Esophagus squamous epithelium (tissue), 5 donors: Measurements from ENCODE around the gene TCF12. TPM values are rescaled to one million over a fixed set of nuclear protein-coding genes. Genes with fewer than 3 reads are reported as not detected.
"Not testable (repeated sequence)": the region's sequence is repeated elsewhere in the genome, so short reads cannot be mapped to it uniquely, and the experiment has no call there.

Source experiments
- DNase-seq: peaks from one replicate; lab custom pipeline; 2025; lab: John Stamatoyannopoulos, UW
- H3K27ac ChIP-seq, 4 donors: fragments of 200-600 bp; sonication (generic); one replicate each; pipeline ENCODE4 v1.5.1; 2016 to 2019; ENCODE audit warnings: mild to moderate bottlenecking in 1 of 4
- H3K27me3 ChIP-seq, 4 donors: fragments of 200-600 bp; sonication (generic); 1 replicate in 3 of 4; 2 replicates in 1 of 4; pipeline versions ENCODE4 v1.5.1 to v1.6.0; 2017 to 2021; ENCODE audit warnings: antibody characterized with exemption in 1 of 4
- H3K36me3 ChIP-seq, 3 donors: fragments of 200-600 bp; sonication (generic); one replicate each; pipeline ENCODE4 v1.5.1; 2016 to 2019
- H3K4me1 ChIP-seq, 3 donors: fragments of 200-600 bp; sonication (generic); one replicate each; pipeline ENCODE4 v1.5.1; 2017 to 2019
- H3K4me3 ChIP-seq, 4 donors: fragments of 200-600 bp; sonication (generic); 1 replicate in 3 of 4; 2 replicates in 1 of 4; pipeline ENCODE4 v1.5.1; 2016 to 2019; ENCODE audit warnings: mild to moderate bottlenecking in 2 of 4, moderate library complexity in 1 of 4
- H3K9me3 ChIP-seq, 3 donors: fragments of 200-600 bp; sonication (generic); one replicate each; pipeline ENCODE4 v1.5.1; 2016 to 2019
- POLR2A ChIP-seq, 4 donors: fragments of 450-650 bp; IDR thresholded peaks; one replicate each; pipeline ENCODE4 v1.6.1; 2017; ENCODE audit warnings: antibody characterized with exemption in 4 of 4, mild to moderate bottlenecking in 4 of 4, moderate library complexity in 3 of 4
- WGBS, 2 donors: methylation state at CpG; one replicate each; pipeline ENCODE4 v1.1.5; 2018; 5-methylcytosine and 5-hydroxymethylcytosine counted together
- intact Hi-C: fragments of 100-400 bp; cut with DNase I; formaldehyde crosslinking; loops from one replicate; pipeline ENCODE4 v1.15.0; 2022
- total RNA-seq, 4 donors: library from RNA; depleted of rRNA; stranded (reverse); fragments of >200 nt; gene quantifications; one replicate each; pipeline ENCODE4 v1.1.0, GENCODE V29; 2016
- TF ChIP-seq, protein P1 (sequence below), 6 experiments: fragments of 450-650 bp in 4 of 6; fragments of 200-600 bp in 2 of 6; sonication (generic) in 2 of 6; IDR thresholded peaks; one replicate each; pipeline ENCODE4 v1.5.1; 2016 to 2019; ENCODE audit warnings: antibody characterized with exemption in 6 of 6, mild to moderate bottlenecking in 4 of 6, moderate library complexity in 4 of 6
- donor health status: DM: yes; HTN: yes; CAD: no.

The TCF12 gene
- total RNA-seq, 4 donors from 2014 or later, result 28.5 to 90.4 (median 51.3) TPM

DNA sequence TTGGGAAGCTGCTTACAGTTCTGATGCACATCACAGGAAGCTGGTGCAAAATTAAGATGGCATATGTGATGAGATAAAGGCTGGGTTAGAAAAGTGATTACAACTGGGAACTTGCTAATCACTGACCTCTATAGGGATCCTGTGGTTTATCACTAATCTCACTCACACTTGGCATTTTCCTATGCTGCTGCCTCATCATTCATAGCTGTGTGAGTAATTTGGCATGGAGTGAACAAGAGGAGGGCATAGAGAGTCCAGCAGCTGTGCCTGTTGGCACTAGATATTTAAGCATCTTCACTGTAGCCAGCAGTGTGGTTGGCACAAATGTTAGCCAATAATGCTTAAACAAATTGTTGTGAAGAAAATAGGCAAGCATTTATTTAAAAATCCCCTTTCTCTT is 240.1 kb downstream of the TCF12 start:
- Histone ChIP-seq H3K4me3 (no peak overlapping the region), H3K9me3 (no peaks in the 10 kb centered on the region), H3K36me3 (no peaks in the 10 kb centered on the region), H3K27me3 (no peaks in the 10 kb centered on the region), H3K27ac (no peak overlapping the region), H3K4me1 (peaks cover 0 to 14% (median 0%) of the 10 kb centered on the region in 3 donors)
- DNase-seq, result no peak
- no peak for TF ChIP-seq POLR2A (IDR thresholded peaks at IDR 0.05)
- TF ChIP-seq, protein P1, sequence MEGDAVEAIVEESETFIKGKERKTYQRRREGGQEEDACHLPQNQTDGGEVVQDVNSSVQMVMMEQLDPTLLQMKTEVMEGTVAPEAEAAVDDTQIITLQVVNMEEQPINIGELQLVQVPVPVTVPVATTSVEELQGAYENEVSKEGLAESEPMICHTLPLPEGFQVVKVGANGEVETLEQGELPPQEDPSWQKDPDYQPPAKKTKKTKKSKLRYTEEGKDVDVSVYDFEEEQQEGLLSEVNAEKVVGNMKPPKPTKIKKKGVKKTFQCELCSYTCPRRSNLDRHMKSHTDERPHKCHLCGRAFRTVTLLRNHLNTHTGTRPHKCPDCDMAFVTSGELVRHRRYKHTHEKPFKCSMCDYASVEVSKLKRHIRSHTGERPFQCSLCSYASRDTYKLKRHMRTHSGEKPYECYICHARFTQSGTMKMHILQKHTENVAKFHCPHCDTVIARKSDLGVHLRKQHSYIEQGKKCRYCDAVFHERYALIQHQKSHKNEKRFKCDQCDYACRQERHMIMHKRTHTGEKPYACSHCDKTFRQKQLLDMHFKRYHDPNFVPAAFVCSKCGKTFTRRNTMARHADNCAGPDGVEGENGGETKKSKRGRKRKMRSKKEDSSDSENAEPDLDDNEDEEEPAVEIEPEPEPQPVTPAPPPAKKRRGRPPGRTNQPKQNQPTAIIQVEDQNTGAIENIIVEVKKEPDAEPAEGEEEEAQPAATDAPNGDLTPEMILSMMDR (IDR thresholded peaks at IDR 0.05), result no peak
- intact Hi-C loops, result no loop called here

DNA sequence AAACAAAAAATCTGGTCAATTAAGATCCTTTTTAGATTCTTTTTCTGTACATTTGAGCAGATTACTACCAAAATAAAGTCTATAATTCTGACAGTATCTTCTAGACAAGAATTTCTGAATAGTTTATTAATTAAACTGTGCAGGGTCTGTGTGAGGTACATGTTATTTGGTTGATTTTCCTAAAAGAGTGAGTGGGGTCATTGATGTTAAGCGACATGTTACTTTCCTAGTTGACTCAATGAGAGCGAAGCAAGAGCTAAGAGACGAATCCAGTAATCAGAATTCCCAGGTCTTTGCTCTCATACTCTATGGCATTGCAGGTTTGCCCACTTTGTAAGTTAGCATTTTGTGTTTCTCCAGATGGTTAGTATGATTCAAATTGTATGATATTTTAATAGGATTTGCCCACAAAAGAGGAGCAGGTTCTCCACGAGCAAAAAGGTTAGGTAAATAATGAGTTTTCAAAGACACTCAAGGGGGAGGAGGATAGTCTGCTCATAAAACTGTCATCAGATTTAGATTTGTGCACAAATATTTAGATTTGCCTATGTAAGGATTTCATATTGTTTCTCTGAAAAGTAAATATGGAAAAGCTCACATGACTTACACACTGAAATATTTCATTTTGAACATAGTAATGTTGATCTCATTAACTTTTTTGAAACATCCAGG is 240.7 kb downstream of the TCF12 start:
- 87 to 89% methylated on average over 4 of the region's 4 CpGs for WGBS, 2 donors
- intact Hi-C loops, result no loop called here
- TF ChIP-seq, protein P1 (IDR thresholded peaks at IDR 0.05), result no peak
- no peak for TF ChIP-seq POLR2A (IDR thresholded peaks at IDR 0.05)
- H3K27ac ChIP-seq, result no peak overlapping the region
- H3K9me3 ChIP-seq, result no peaks in the 10 kb centered on the region
- no peaks in the 10 kb centered on the region for H3K27me3 ChIP-seq
- no peaks in the 10 kb centered on the region for H3K36me3 ChIP-seq
- no peak overlapping the region for H3K4me3 ChIP-seq
- H3K4me1 ChIP-seq, result peaks cover 0 to 13% (median 0%) of the 10 kb centered on the region in 3 donors
- DNase-seq, result no peak

GRCh38 chr15:57159767-57160166 is 241.3 kb downstream of the TCF12 start:
- intact Hi-C loops, result no loop called here
- Histone ChIP-seq H3K4me1 (peaks cover 0 to 13% (median 0%) of the 10 kb centered on the region in 3 donors), H3K9me3 (no peaks in the 10 kb centered on the region), H3K4me3 (no peak overlapping the region), H3K27ac (no peak overlapping the region), H3K27me3 (no peaks in the 10 kb centered on the region), H3K36me3 (no peaks in the 10 kb centered on the region)
- TF ChIP-seq, protein P1 (IDR thresholded peaks at IDR 0.05), result no peak
- TF ChIP-seq POLR2A (IDR thresholded peaks at IDR 0.05), result no peak
- no peak for DNase-seq

DNA sequence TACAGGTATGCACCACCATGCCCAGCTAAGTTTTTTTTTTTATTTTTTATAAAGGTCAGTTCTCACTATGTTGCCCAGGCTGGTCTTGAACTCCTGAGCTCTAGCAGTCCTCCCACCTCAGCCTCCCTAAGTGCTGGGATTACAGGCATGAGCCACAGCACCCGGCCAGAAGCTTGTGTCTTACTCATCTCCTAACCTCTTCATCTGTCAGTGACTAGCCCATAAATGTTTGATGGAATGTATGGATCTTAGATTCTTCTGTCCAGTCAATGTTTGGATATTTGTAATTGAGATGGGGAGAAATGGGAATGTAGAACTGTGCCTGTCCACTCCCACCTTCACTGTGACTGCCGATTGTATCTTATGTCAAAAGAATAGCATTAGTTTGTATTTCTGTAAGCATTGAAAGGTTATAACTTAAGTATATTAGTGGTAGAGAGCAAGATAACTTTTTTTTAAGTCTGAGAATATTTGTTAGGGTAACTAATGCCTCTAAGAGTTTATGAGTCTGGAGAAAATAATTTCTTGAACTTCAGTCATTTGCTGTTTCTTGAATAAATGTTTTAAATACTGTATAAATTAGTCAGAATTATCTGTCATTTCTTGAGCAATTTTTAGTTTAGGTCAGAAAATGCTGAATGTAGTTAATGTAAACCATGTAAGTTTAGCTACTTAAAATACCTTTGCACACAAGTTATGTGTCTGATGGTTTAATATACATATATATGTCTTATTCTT is 242.5 kb downstream of the TCF12 start:
- intact Hi-C loops, result no loop called here
- no peak for DNase-seq
- 73 to 74% methylated on average over 2 of the region's 2 CpGs for WGBS, 2 donors

DNA sequence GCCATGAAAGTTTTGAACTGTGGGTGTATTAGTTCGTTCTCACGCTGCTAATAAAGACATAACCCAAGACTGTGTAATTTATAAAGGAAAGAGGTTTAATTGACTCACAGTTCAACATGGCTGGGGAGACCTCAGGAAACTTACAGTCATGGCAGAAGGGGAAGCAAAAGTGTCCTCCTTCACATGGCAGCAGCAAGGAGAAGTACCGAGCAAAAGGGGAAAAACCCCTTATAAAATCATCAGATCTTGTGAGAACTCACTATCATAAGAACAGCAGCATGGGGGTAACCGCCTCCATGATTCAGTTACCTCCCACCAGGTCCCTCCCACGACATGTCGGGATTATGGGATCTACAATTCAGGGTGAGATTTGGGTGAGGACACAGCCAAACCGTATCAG is 245.8 kb downstream of the TCF12 start:
- H3K27me3 ChIP-seq, H3K27ac ChIP-seq, H3K9me3 ChIP-seq, intact Hi-C loops, H3K4me1 ChIP-seq, DNase-seq, H3K4me3 ChIP-seq: not testable (repeated sequence)
- WGBS, 2 donors, result 91 to 95% methylated on average over 7 of the region's 7 CpGs
- H3K36me3 ChIP-seq, result peaks cover 0 to 25% (median 0%) of the 10 kb centered on the region in 3 donors

More for the DNA sequence above, 242.5 kb downstream of the TCF12 start:
- TF ChIP-seq, protein P1 (IDR thresholded peaks at IDR 0.05), result no peak
- TF ChIP-seq POLR2A (IDR thresholded peaks at IDR 0.05), result no peak
- Histone ChIP-seq H3K27me3 (no peaks in the 10 kb centered on the region), H3K27ac (no peak overlapping the region), H3K36me3 (no peaks in the 10 kb centered on the region), H3K4me3 (no peak overlapping the region), H3K9me3 (no peaks in the 10 kb centered on the region), H3K4me1 (peaks cover 0 to 13% (median 0%) of the 10 kb centered on the region in 3 donors)
